SK-N-SH (cell line): Measurements from ENCODE around the gene SCN2A.

ENCODE experiments used
- CTCF ChIP-seq: fragments of 200-600 bp; sonication (generic); IDR thresholded peaks from 2 replicates; pipeline ENCODE4 v1.6.1; 2017; ENCODE audit warnings: antibody characterized with exemption, mild to moderate bottlenecking, moderate library complexity
- ELF1 ChIP-seq: IDR thresholded peaks from 2 replicates; pipeline ENCODE4 v1.4.0; 2012
- TAF1 ChIP-seq: IDR thresholded peaks from 2 replicates; pipeline ENCODE4 v1.6.1; 2012; ENCODE audit warnings: low read depth, mild to moderate bottlenecking, low read length, moderate library complexity, borderline replicate concordance

- TF ChIP-seq CTCF (no peak), ELF1 (no peak), TAF1 (no peak)
These were observed 42.2 kb downstream of the SCN2A start for GRCh38 chr2:165281387-165281786.
